GM12878 (cell line): ENCODE results near the gene ANKRD44. TPM values are rescaled to one million over a fixed set of nuclear protein-coding genes. Genes with fewer than 3 reads are reported as not detected.

Experiments
- ATAC-seq: fragments of 200-7000 bp; cut with Tn5 transposase; 3 replicates; pipeline ENCODE4 v1.9.1; 2020; ENCODE audit warnings: mild to moderate bottlenecking, moderate library complexity
- BruUV-seq: library from RNA; stranded (reverse); fragments of 400-500 nt; replicated peaks from 2 replicates; lab custom pipeline; 2021; lab: Mats Ljungman, UMichigan
- CTCF ChIA-PET: fragments of 300-600 bp; sonication (Branson Sonifier 250); formaldehyde crosslinking; extraction: SDS; loops from one replicate; lab custom pipeline; 2021; ENCODE audit warnings: inconsistent platforms; lab: Yijun Ruan, JAX
- POLR2A ChIA-PET: fragments of 350-600 bp; formaldehyde crosslinking; extraction: SDS; loops from one replicate; lab custom pipeline; 2021; ENCODE audit warnings: inconsistent platforms; lab: Charles Lee
- RAD21 ChIA-PET: fragments of 300-600 bp; sonication (Branson Sonifier 250); formaldehyde crosslinking; loops from one replicate; lab custom pipeline; 2023; ENCODE audit warnings: antibody characterized with exemption; ENCODE audit not compliant: unreplicated experiment; lab: Charles Lee
- SMC1A ChIA-PET: fragments of 300-600 bp; sonication (Branson Sonifier 250); formaldehyde crosslinking; loops from one replicate; lab custom pipeline; 2023; ENCODE audit not compliant: unreplicated experiment, uncharacterized antibody; lab: Charles Lee
- DNase-seq: peaks from one replicate; pipeline ENCODE4 v3.0.0-alpha.2; 2011; ENCODE audit warnings: low read depth, low spot score
- FAIRE-seq: peaks from 3 replicates; lab custom pipeline; 2011; peaks lifted over from hg19 to GRCh38; lab: Jason Lieb, UNC
- H2AFZ ChIP-seq: 2 replicates; pipeline ENCODE4 v1.6.0; 2011; ENCODE audit warnings: low read depth, low read length, control low read depth; ENCODE audit not compliant: control insufficient read depth
- H3K27ac ChIP-seq: 2 replicates; pipeline ENCODE4 v1.5.1; 2011; ENCODE audit warnings: control low read depth; ENCODE audit not compliant: control insufficient read depth, insufficient read depth
- H3K27me3 ChIP-seq, 2 experiments: replicated peaks in 1 of 2; 2 replicates each; pipeline versions ENCODE4 v1.6.0 to v1.6.1; 2011; ENCODE audit warnings: low read length in 1 of 2; ENCODE audit not compliant: control insufficient read depth in 2 of 2, insufficient read depth in 2 of 2
- H3K36me3 ChIP-seq, 2 experiments: 2 replicates each; pipeline ENCODE4 v1.5.1; 2011; ENCODE audit warnings: low read length in 1 of 2; ENCODE audit not compliant: control insufficient read depth in 2 of 2, insufficient read depth in 2 of 2
- H3K4me1 ChIP-seq: 2 replicates; pipeline ENCODE4 v1.6.1; 2011; ENCODE audit warnings: mild to moderate bottlenecking, low read length, moderate library complexity, mixed read lengths; ENCODE audit not compliant: control insufficient read depth, insufficient read depth
- H3K4me2 ChIP-seq: 2 replicates; pipeline ENCODE4 v1.6.0; 2011; ENCODE audit warnings: control low read depth; ENCODE audit not compliant: control insufficient read depth, insufficient read depth
- H3K4me3 ChIP-seq: fragments of 200-600 bp; sonication (generic); 2 replicates; pipeline ENCODE4 v1.5.1; 2016
- H3K79me2 ChIP-seq: 2 replicates; pipeline ENCODE4 v1.6.0; 2011; ENCODE audit warnings: low read length; ENCODE audit not compliant: control insufficient read depth, insufficient read depth
- H3K9ac ChIP-seq: 2 replicates; pipeline ENCODE4 v1.8.0; 2011; ENCODE audit warnings: low read length, control low read depth, mixed read lengths; ENCODE audit not compliant: control insufficient read depth, insufficient read depth
- H3K9me3 ChIP-seq: replicated peaks from 3 replicates; pipeline ENCODE4 v1.5.1; 2011; ENCODE audit warnings: mild to moderate bottlenecking, low read length; ENCODE audit not compliant: control insufficient read depth, insufficient read depth
- H4K20me1 ChIP-seq: 2 replicates; pipeline ENCODE4 v1.6.0; 2011; ENCODE audit not compliant: control insufficient read depth, insufficient read depth
- CREM ChIP-seq: IDR thresholded peaks from 2 replicates; pipeline ENCODE4 v1.6.1; 2014; ENCODE audit warnings: antibody characterized with exemption, low read depth
- EED ChIP-seq: sonication (generic); IDR thresholded peaks from 2 replicates; pipeline ENCODE4 v1.6.1; 2016; ENCODE audit warnings: antibody characterized with exemption, low read depth
- ELK1 ChIP-seq: IDR thresholded peaks from 2 replicates; pipeline ENCODE4 v1.6.1; 2012; ENCODE audit warnings: low read depth, low read length, improper control_type of control experiment
- IRF3 ChIP-seq: fragments of 450-650 bp; IDR thresholded peaks from 2 replicates; pipeline ENCODE4 v1.6.1; 2014; ENCODE audit warnings: mild to moderate bottlenecking
- MXI1 ChIP-seq: fragments of 150-350 bp; IDR thresholded peaks from 2 replicates; pipeline ENCODE4 v1.6.1; 2011; ENCODE audit warnings: low read depth, mild to moderate bottlenecking, inconsistent platforms, low read length, improper control_type of control experiment
- NFYA ChIP-seq: IDR thresholded peaks from 2 replicates; pipeline ENCODE4 v1.6.1; 2011; ENCODE audit warnings: low read depth, mild to moderate bottlenecking, low read length, improper control_type of control experiment, borderline replicate concordance
- RAD21 ChIP-seq: IDR thresholded peaks from 2 replicates; pipeline ENCODE4 v1.6.1; 2011; ENCODE audit warnings: mild to moderate bottlenecking, low read depth, low read length, moderate library complexity; ENCODE audit not compliant: insufficient read depth
- RBBP5 ChIP-seq: fragments of 200-600 bp; sonication (generic); conservative IDR thresholded peaks from 2 replicates; pipeline ENCODE4 v1.6.1; 2016
- RUNX3 ChIP-seq: IDR thresholded peaks from 2 replicates; pipeline ENCODE4 v1.6.1; 2012; ENCODE audit warnings: low read length, inconsistent platforms
- SREBF2 ChIP-seq: IDR thresholded peaks from 2 replicates; pipeline ENCODE4 v1.6.1; 2012; ENCODE audit warnings: mild to moderate bottlenecking, low read length
- SRF ChIP-seq, 2 experiments: IDR thresholded peaks; 2 replicates each; pipeline ENCODE4 v1.6.1; 2011; ENCODE audit warnings: low read depth in 2 of 2, low read length in 2 of 2, mild to moderate bottlenecking in 1 of 2, moderate library complexity in 1 of 2
- TCF3 ChIP-seq: IDR thresholded peaks from 2 replicates; pipeline ENCODE4 v1.6.1; 2012; ENCODE audit warnings: low read depth, mild to moderate bottlenecking, low read length, borderline replicate concordance; ENCODE audit not compliant: insufficient read depth
- WRNIP1 ChIP-seq: IDR thresholded peaks from 2 replicates; pipeline ENCODE4 v1.6.1; 2011; ENCODE audit warnings: low read depth, low read length, improper control_type of control experiment, borderline replicate concordance
- ZBTB40 ChIP-seq: fragments of 450-650 bp; IDR thresholded peaks from 2 replicates; pipeline ENCODE4 v1.6.1; 2016; ENCODE audit warnings: mild to moderate bottlenecking, moderate library complexity, borderline replicate concordance
- ZNF24 ChIP-seq: fragments of 450-650 bp; IDR thresholded peaks from 2 replicates; pipeline ENCODE4 v1.6.1; 2017; ENCODE audit warnings: antibody characterized with exemption, mild to moderate bottlenecking
- WGBS: methylation state at CpG from one replicate; pipeline ENCODE4 v1.1.6; 2016; ENCODE audit warnings: low lambda C conversion rate; ENCODE audit not compliant: insufficient replicate concordance, insufficient coverage; ENCODE audit errors: missing lambda C conversion rate; 5-methylcytosine and 5-hydroxymethylcytosine counted together
- in situ Hi-C: fragments of 300-500 bp; cut with MboI; formaldehyde crosslinking; loops from 9 replicates; pipeline ENCODE4 v1.14.3; 2018; ENCODE audit warnings: mixed read lengths
- intact Hi-C: fragments of 100-400 bp; cut with micrococcal nuclease; formaldehyde crosslinking; loops from one replicate; pipeline ENCODE4 v1.14.2; 2022; ENCODE audit not compliant: unreplicated experiment
- polyA plus RNA-seq, 11 experiments: library from polyadenylated mRNA; depleted of rRNA in 4 of 11; unstranded in 6 of 11; stranded (reverse) in 5 of 11; fragments of >200 nt; fragmentation: Nextera tagmentation in 4 of 11; fragmentation: Illumina TruSeq in 1 of 11; extraction: Ambion mirVana in 4 of 11; extraction: Trizol in 1 of 11; gene quantifications; 1 replicate in 1 of 11; 2 replicates in 10 of 11; pipeline versions ENCODE4 v1.2.1 to v1.2.3, GENCODE V29; 2011 to 2016; ENCODE audit warnings: inconsistent platforms in 2 of 11, missing spikeins in 2 of 11, low read depth in 1 of 11
- total RNA-seq, 4 experiments: library from RNA; depleted of rRNA in 3 of 4; stranded (reverse); fragments of >200 nt in 3 of 4; fragmentation: Illumina TruSeq in 1 of 4; extraction: Trizol in 1 of 4; gene quantifications; 2 replicates each; pipeline versions ENCODE4 v1.2.1 to v1.2.3, GENCODE V29; 2013 to 2021

Gene ANKRD44
- total and polyA plus RNA-seq, 10 of the 15 experiments (the other 5 are each of a cell fraction or from before 2014, with no cell fraction given): 19.1 to 99.1 (median 59.6) TPM

DNA sequence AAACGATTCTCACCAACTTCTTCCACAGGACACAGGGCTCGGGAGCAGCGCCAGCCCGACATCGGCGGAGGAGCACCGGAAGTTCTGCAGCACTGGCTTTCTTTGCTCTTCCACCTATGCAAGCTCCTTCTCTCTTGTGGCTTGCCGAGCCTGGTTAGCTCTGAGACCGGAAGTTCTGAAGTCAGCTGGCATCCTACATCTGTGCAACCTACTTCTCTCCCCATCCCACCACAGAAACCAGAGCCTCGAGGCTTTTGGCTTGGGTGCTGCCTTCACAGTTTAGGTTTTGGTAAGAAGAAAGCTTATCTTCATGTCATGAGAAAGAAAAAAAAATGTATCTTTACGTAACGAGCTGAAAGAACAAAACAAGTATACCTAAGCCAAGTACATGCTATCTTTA is 111.7 kb downstream of the ANKRD44 start:
- 0% methylated on average over 12 of the region's 12 CpGs for WGBS
- no TSS peak for BruUV-seq
- peaks cover 36% of the 10 kb centered on the region for H3K4me1 ChIP-seq
- peak overlapping the region; percentile 87 for H3K4me2 ChIP-seq
- H3K4me3 ChIP-seq: peak overlapping the region; percentile 53; the same call in 1 of the 2 replicates
- H4K20me1 ChIP-seq: no peaks in the 10 kb centered on the region
- in situ Hi-C loops (no loop called here), intact Hi-C loops (loop anchor here (1.0 to 2.0 kb wide), 4 partner anchors 11 to 110 kb away; no protein-coding TSS in a partner anchor)
- no peaks in the 10 kb centered on the region for H3K27me3 ChIP-seq
- no peaks in the 10 kb centered on the region; the same call in 2 of the 3 replicates for H3K9me3 ChIP-seq
- ChIA-PET RAD21 (interaction anchor here (0.7 to 9.8 kb wide), 27 partner anchors 9 to 129 kb away, joined by 3 to 210 read pairs (median 6); partner anchors contain the start of gene ANKRD44), SMC1A (interaction anchor here (0.7 to 9.9 kb wide), 28 partner anchors 9 to 119 kb away, joined by 3 to 204 read pairs (median 8); partner anchors contain the start of gene ANKRD44), CTCF (interaction anchor here (0.7 to 11.0 kb wide), 16 partner anchors 9 to 109 kb away, joined by 3 to 119 read pairs (median 4); partner anchors contain the start of gene ANKRD44), POLR2A (interaction anchor here (0.6 to 4.8 kb wide), 17 partner anchors 10 to 146 kb away, joined by 3 to 43 read pairs (median 5); partner anchors contain the start of gene ANKRD44)
- no peak overlapping the region for H2AFZ ChIP-seq
- H3K9ac ChIP-seq: peak overlapping the region; percentile 55
- H3K79me2 ChIP-seq: peaks cover 81% of the 10 kb centered on the region
- DNase-seq (peak; percentile 98), FAIRE-seq (peak; percentile 89), ATAC-seq (peak; percentile 98)
- H3K36me3 ChIP-seq: no peaks in the 10 kb centered on the region
- peak overlapping the region; percentile 87 for H3K27ac ChIP-seq
- TF ChIP-seq ZNF24: no peak
- TF ChIP-seq RAD21: no peak; the same call in 1 of the 2 replicates
- TF ChIP-seq RUNX3: peak; percentile 99
- no peak for TF ChIP-seq NFYA
- no peak for TF ChIP-seq SREBF2
- peak; percentile 92 for TF ChIP-seq EED
- peak; percentile 91 for TF ChIP-seq ZBTB40
- TF ChIP-seq RBBP5: no peak
- peak; percentile 74; the same call in 1 of the 2 replicates for TF ChIP-seq CREM
- TF ChIP-seq SRF (IDR thresholded peaks at IDR 0.05; ENCODE audit: low read depth in 2 of 2, low read length in 2 of 2): no peak
- peak; percentile 95 for TF ChIP-seq ELK1
- TF ChIP-seq WRNIP1: peak; percentile 94; the same call in 1 of the 2 replicates
- TF ChIP-seq TCF3: peak; percentile 79; the same call in 1 of the 2 replicates
- no peak for TF ChIP-seq IRF3
- TF ChIP-seq MXI1: peak; percentile 84
